IMR-90 (cell line): ENCODE data around the gene NTPCR. TPM values are rescaled to one million over a fixed set of nuclear protein-coding genes. Genes with fewer than 3 reads are reported as not detected.

Source experiments
- ATAC-seq: fragments of 200-7000 bp; cut with Tn5 transposase; 2 replicates; pipeline ENCODE4 v1.9.1; 2020; ENCODE audit warnings: low read depth, mild to moderate bottlenecking, moderate library complexity
- BruUV-seq: library from RNA; stranded (reverse); fragments of 400-500 nt; replicated peaks from 2 replicates; lab custom pipeline; 2021; lab: Mats Ljungman, UMichigan
- CTCF ChIA-PET: fragments of 300-600 bp; formaldehyde crosslinking; extraction: SDS; loops from one replicate; lab custom pipeline; 2021; ENCODE audit warnings: antibody characterized with exemption; lab: Yijun Ruan, JAX
- POLR2A ChIA-PET: fragments of 300-600 bp; sonication (Branson Sonifier 250); formaldehyde crosslinking; loops from one replicate; lab custom pipeline; 2022; ENCODE audit warnings: antibody characterized with exemption; ENCODE audit not compliant: unreplicated experiment; lab: Charles Lee
- DNase-seq: peaks from one replicate; pipeline ENCODE4 v3.0.0; 2013
- H2AFZ ChIP-seq: replicated peaks from 2 replicates; pipeline ENCODE3; 2013; ENCODE audit warnings: low read length, mild to moderate bottlenecking; ENCODE audit not compliant: poor library complexity
- H2AK5ac ChIP-seq: 2 replicates; pipeline ENCODE4 v1.6.1; 2013; ENCODE audit warnings: low read depth, low read length, inconsistent platforms
- H2AK9ac ChIP-seq: replicated peaks from 2 replicates; pipeline ENCODE3; 2013; ENCODE audit warnings: mild to moderate bottlenecking, low read depth, low read length, moderate library complexity; ENCODE audit not compliant: poor library complexity
- H2BK120ac ChIP-seq: 2 replicates; pipeline ENCODE4 v1.6.1; 2013; ENCODE audit warnings: low read depth, low read length, inconsistent platforms
- H2BK15ac ChIP-seq: 3 replicates; pipeline ENCODE4 v1.6.1; 2013; ENCODE audit warnings: low read depth, low read length, inconsistent platforms
- H2BK20ac ChIP-seq: 2 replicates; pipeline ENCODE4 v1.6.1; 2013; ENCODE audit warnings: low read depth, mild to moderate bottlenecking, inconsistent platforms, low read length, moderate library complexity
- H2BK5ac ChIP-seq: 2 replicates; pipeline ENCODE4 v1.6.1; 2013; ENCODE audit warnings: mild to moderate bottlenecking, low read depth, low read length, inconsistent platforms; ENCODE audit not compliant: poor library complexity, severe bottlenecking
- H3K14ac ChIP-seq: replicated peaks from 2 replicates; pipeline ENCODE4 v1.6.1; 2013; ENCODE audit warnings: low read depth, low read length, inconsistent platforms
- H3K18ac ChIP-seq: 2 replicates; pipeline ENCODE4 v1.6.1; 2013; ENCODE audit warnings: low read depth, low read length, control low read depth
- H3K23ac ChIP-seq: 2 replicates; pipeline ENCODE4 v1.6.1; 2013; ENCODE audit warnings: low read depth, low read length, inconsistent platforms
- H3K27ac ChIP-seq: 2 replicates; pipeline ENCODE4 v1.5.1; 2013; ENCODE audit warnings: mild to moderate bottlenecking, control low read depth, low read length; ENCODE audit not compliant: insufficient read depth
- H3K27me3 ChIP-seq: 2 replicates; pipeline ENCODE4 v1.6.1; 2013; ENCODE audit warnings: low read length; ENCODE audit not compliant: control insufficient read depth, insufficient read depth
- H3K36me3 ChIP-seq: 2 replicates; pipeline ENCODE4 v1.6.1; 2013; ENCODE audit warnings: low read length, mixed read lengths; ENCODE audit not compliant: control insufficient read depth, insufficient read depth
- H3K4ac ChIP-seq: 2 replicates; pipeline ENCODE4 v1.6.1; 2013; ENCODE audit warnings: low read depth, low read length, inconsistent platforms
- H3K4me1 ChIP-seq: 2 replicates; pipeline ENCODE4 v1.6.1; 2013; ENCODE audit warnings: low read length, mixed read lengths; ENCODE audit not compliant: control insufficient read depth, insufficient read depth
- H3K4me2 ChIP-seq: 2 replicates; pipeline ENCODE4 v1.6.1; 2013; ENCODE audit warnings: low read depth, mild to moderate bottlenecking, control low read depth, low read length, moderate library complexity
- H3K4me3 ChIP-seq: 2 replicates; pipeline ENCODE4 v1.5.1; 2013; ENCODE audit warnings: low read depth, mild to moderate bottlenecking, control low read depth, low read length, moderate library complexity; ENCODE audit not compliant: insufficient read depth
- H3K56ac ChIP-seq: 2 replicates; pipeline ENCODE4 v1.6.1; 2013; ENCODE audit warnings: low read length, inconsistent platforms; ENCODE audit not compliant: insufficient read depth; ENCODE audit errors: extremely low read depth
- H3K79me1 ChIP-seq, 2 experiments: 2 replicates each; pipeline ENCODE4 v1.6.1; 2013; ENCODE audit warnings: low read length in 2 of 2, inconsistent platforms in 1 of 2, low read depth in 1 of 2
- H3K9ac ChIP-seq: 2 replicates; pipeline ENCODE4 v1.6.1; 2013; ENCODE audit warnings: low read depth, low read length, control low read depth
- H3K9me1 ChIP-seq: 2 replicates; pipeline ENCODE4 v1.6.1; 2013; ENCODE audit warnings: low read length, inconsistent platforms; ENCODE audit not compliant: insufficient read depth
- H3K9me3 ChIP-seq: 2 replicates; pipeline ENCODE4 v1.6.1; 2013; ENCODE audit warnings: low read length; ENCODE audit not compliant: control insufficient read depth, insufficient read depth
- H4K20me1 ChIP-seq: 2 replicates; pipeline ENCODE4 v1.6.1; 2013; ENCODE audit warnings: low read length, inconsistent platforms; ENCODE audit not compliant: insufficient read depth
- H4K5ac ChIP-seq: 2 replicates; pipeline ENCODE4 v1.6.1; 2013; ENCODE audit warnings: mild to moderate bottlenecking, low read depth, low read length, control low read depth
- H4K8ac ChIP-seq, 2 experiments: 2 replicates each; pipeline ENCODE4 v1.6.1; 2013; ENCODE audit warnings: low read depth in 2 of 2, low read length in 2 of 2, control low read depth in 1 of 2, inconsistent platforms in 1 of 2
- H4K91ac ChIP-seq: 2 replicates; pipeline ENCODE4 v1.6.1; 2013; ENCODE audit warnings: low read depth, low read length, inconsistent platforms; ENCODE audit not compliant: insufficient read depth
- BHLHE40 ChIP-seq: fragments of 150-350 bp; IDR thresholded peaks from 2 replicates; pipeline ENCODE4 v1.6.1; 2016; ENCODE audit warnings: mild to moderate bottlenecking, low read depth, low read length
- MXI1 ChIP-seq: IDR thresholded peaks from 2 replicates; pipeline ENCODE4 v1.6.1; 2012; ENCODE audit warnings: low read depth, mild to moderate bottlenecking, low read length, moderate library complexity, borderline replicate concordance
- RCOR1 ChIP-seq: IDR thresholded peaks from 2 replicates; pipeline ENCODE4 v1.6.1; 2012; ENCODE audit warnings: mild to moderate bottlenecking, low read length, improper control_type of control experiment; ENCODE audit not compliant: insufficient replicate concordance
- SMC3 ChIP-seq: fragments of 150-350 bp; IDR thresholded peaks from 2 replicates; pipeline ENCODE4 v1.6.1; 2016; ENCODE audit warnings: low read depth, mild to moderate bottlenecking, antibody characterized with exemption, low read length, moderate library complexity
- WGBS, 2 experiments: methylation state at CpG; one replicate each; pipeline versions ENCODE4 v1.1.5 to v1.1.7; 2013; ENCODE audit warnings: missing lambda C conversion rate in 2 of 2; ENCODE audit not compliant: insufficient read length in 1 of 2; ENCODE audit errors: extremely low coverage in 2 of 2; 5-methylcytosine and 5-hydroxymethylcytosine counted together
- dilution Hi-C: fragments of 300-500 bp; cut with HindIII; formaldehyde crosslinking; loops from one replicate; pipeline ENCODE4 v1.14.3; 2018; ENCODE audit warnings: low sequenced_read_pairs; ENCODE audit not compliant: unreplicated experiment
- in situ Hi-C: fragments of 300-500 bp; cut with MboI; formaldehyde crosslinking; loops from 3 replicates; pipeline ENCODE4 v1.14.3; 2019; ENCODE audit warnings: low sequenced_read_pairs, inconsistent platforms, mixed read lengths
- intact Hi-C: fragments of 100-400 bp; cut with micrococcal nuclease; formaldehyde crosslinking; loops from 2 replicates; pipeline ENCODE4 v1.10.0; 2022
- polyA plus RNA-seq, 3 experiments: library from polyadenylated mRNA; depleted of rRNA; stranded (reverse); fragments of >200 nt; gene quantifications; 2 replicates each; pipeline ENCODE4 v1.2.3, GENCODE V29; 2012; ENCODE audit warnings: low replicate concordance in 1 of 3
- total RNA-seq: library from RNA; depleted of rRNA; stranded (reverse); fragments of >200 nt; gene quantifications from 2 replicates; pipeline ENCODE4 v1.2.3, GENCODE V29; 2012

The NTPCR gene
- total and polyA plus RNA-seq, 2 of the 4 experiments (the other 2 are of a cell fraction) = 13.3 to 16.5 TPM

- TF ChIP-seq SMC3 (no peak), BHLHE40 (no peak), MXI1 (no peak)
These were observed 6.6 kb upstream of the NTPCR start (continued) for GRCh38 chr1:232943679-232944252.

DNA sequence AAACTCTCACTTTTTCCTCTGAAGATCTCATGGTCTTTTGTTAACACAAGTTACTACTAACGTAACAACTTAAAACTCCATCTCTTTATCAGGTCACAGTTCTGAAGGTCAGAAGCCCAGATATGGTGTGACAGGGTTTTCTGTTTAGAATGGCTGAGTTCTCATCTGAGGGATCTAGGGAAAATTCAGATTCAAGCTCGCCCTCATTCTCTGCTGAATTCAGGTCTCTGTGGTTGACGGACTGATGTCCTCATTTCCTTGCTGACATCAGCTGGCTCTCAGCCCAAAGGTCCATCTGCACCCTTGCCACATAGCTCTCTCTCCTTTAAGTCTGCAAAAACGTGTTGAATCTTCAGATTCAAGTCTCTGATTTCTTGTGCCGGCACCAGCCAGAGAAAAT, 6.1 kb upstream of the NTPCR start:
- Histone ChIP-seq H3K27me3 (no peaks in the 10 kb centered on the region; the same call in 1 of the 2 replicates), H3K4ac (no peak overlapping the region), H3K18ac (no peak overlapping the region; the same call in 1 of the 2 replicates), H2BK20ac (no peak overlapping the region), H3K4me3 (no peak overlapping the region), H3K23ac (no peak overlapping the region), H3K4me2 (no peak overlapping the region), H3K36me3 (no peaks in the 10 kb centered on the region), H3K27ac (no peak overlapping the region), H2BK120ac (no peak overlapping the region), H3K9me3 (no peaks in the 10 kb centered on the region; the same call in 1 of the 2 replicates), H2AK9ac (no peak overlapping the region), H3K14ac (no peak overlapping the region), H4K20me1 (no peaks in the 10 kb centered on the region), H2BK5ac (no peak overlapping the region), H3K9ac (no peak overlapping the region), H4K8ac (no peak overlapping the region), H4K5ac (no peak overlapping the region; the same call in 1 of the 2 replicates), H2BK15ac (no peak overlapping the region), H2AFZ (no peak overlapping the region), H4K91ac (no peak overlapping the region), H3K9me1 (no peaks in the 10 kb centered on the region), H2AK5ac (no peak overlapping the region; the same call in 1 of the 2 replicates), H3K79me1 (no peaks in the 10 kb centered on the region), H3K56ac (no peak overlapping the region), H3K4me1 (no peaks in the 10 kb centered on the region)
- ChIA-PET CTCF (no interaction called here), POLR2A (no interaction called here)
- in situ Hi-C loops = loop anchor here (10.0 kb wide), 1 partner anchor 310 kb away; the partner anchor contains the start of gene SIPA1L2
- dilution Hi-C loops = loop anchor here (25.0 kb wide), 1 partner anchor 107 kb away; no protein-coding TSS in a partner anchor
- TF ChIP-seq RCOR1 = no peak
- DNase-seq = no peak
- no TSS peak for BruUV-seq
- no peak for ATAC-seq
- intact Hi-C loops = no loop called here
- WGBS, 2 experiments = no CpG with 5 or more reads among the region's 5 CpGs
